Subcutaneous abdominal adipose tissue (tissue), 5 donors: ENCODE measurements around the gene SCAND1.

Source experiments
- H3K27ac ChIP-seq: one replicate; pipeline ENCODE4 v1.7.0; 2013; ENCODE audit warnings: low read depth, mild to moderate bottlenecking, inconsistent platforms, low read length, moderate library complexity
- H3K27me3 ChIP-seq, 5 donors: one replicate each; pipeline ENCODE4 v1.7.0; 2013; ENCODE audit warnings: low read length in 5 of 5, inconsistent platforms in 1 of 5; ENCODE audit not compliant: control insufficient read depth in 5 of 5, insufficient read depth in 4 of 5
- H3K36me3 ChIP-seq, 5 donors: one replicate each; pipeline ENCODE4 v1.7.0; 2013; ENCODE audit warnings: low read length in 5 of 5; ENCODE audit not compliant: control insufficient read depth in 5 of 5, insufficient read depth in 5 of 5
- H3K4me1 ChIP-seq, 5 donors: one replicate each; pipeline ENCODE4 v1.7.0; 2013; ENCODE audit warnings: low read length in 5 of 5, mild to moderate bottlenecking in 3 of 5, moderate library complexity in 1 of 5; ENCODE audit not compliant: control insufficient read depth in 5 of 5, insufficient read depth in 5 of 5
- H3K4me3 ChIP-seq, 5 donors: one replicate each; pipeline ENCODE4 v1.7.0; 2013; ENCODE audit warnings: low read length in 5 of 5, low read depth in 1 of 5
- H3K9ac ChIP-seq, 5 donors: one replicate each; pipeline ENCODE4 v1.7.0; 2013; ENCODE audit warnings: low read length in 5 of 5, mild to moderate bottlenecking in 4 of 5, moderate library complexity in 3 of 5
- H3K9me3 ChIP-seq, 5 donors: one replicate each; pipeline ENCODE4 v1.7.0; 2013; ENCODE audit warnings: low read length in 5 of 5; ENCODE audit not compliant: control insufficient read depth in 5 of 5
- donor health status: healthy.
- donor health status: healthy.
- donor health status: healthy.
- donor health status: healthy.
- donor health status: healthy.

The SCAND1 gene

DNA sequence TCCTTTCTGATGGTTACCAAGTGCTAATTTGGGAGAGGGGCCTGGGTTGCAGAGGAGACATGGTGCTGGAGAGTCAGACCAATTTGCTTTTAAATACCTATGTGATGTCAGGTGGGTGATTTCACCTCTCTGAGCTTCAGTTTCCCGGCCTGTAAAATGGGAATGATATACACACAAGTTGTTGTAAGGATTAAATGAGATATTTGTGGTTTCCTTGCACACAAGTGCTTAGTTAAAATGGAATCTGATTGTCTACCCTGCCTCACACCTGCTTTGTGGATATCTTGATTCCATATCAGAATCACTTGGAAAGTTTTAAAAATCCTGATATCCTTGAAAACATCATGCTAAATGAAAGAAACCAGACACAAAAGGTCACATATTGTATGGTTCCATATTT is 44.5 kb downstream of the SCAND1 start:
- peaks cover 8 to 40% (median 26%) of the 10 kb centered on the region in 5 donors for H3K36me3 ChIP-seq
- H3K4me1 ChIP-seq, result peaks cover 0 to 17% (median 0%) of the 10 kb centered on the region in 5 donors

DNA sequence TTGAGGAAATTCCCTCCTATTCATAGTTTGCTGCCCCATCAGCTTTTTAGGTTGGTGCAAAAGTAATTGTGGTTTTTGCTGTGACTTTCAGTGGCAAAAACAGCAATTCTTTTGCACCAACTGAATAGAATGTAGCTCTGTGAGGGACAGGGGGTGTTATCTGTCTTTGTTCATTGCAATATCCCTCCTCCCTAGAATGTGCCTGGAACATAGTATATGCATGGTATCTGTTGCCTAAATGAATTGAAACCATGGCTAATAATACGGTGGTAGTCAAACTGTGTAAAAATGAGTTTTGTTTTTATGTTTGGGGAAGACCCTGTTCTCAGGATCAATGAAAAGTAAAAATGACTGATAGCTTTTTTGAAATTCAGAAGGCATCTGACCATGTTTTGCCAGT is 45.1 kb downstream of the SCAND1 start:
- Histone ChIP-seq H3K4me3 (no peak overlapping the region), H3K27me3 (no peaks in the 10 kb centered on the region), H3K9ac (no peak overlapping the region), H3K4me1 (peaks cover 0 to 17% (median 0%) of the 10 kb centered on the region in 5 donors), H3K27ac (no peak overlapping the region), H3K9me3 (no peaks in the 10 kb centered on the region), H3K36me3 (peaks cover 6 to 36% (median 21%) of the 10 kb centered on the region in 5 donors)

More for the DNA sequence above, 44.5 kb downstream of the SCAND1 start:
- H3K4me3 ChIP-seq, result no peak overlapping the region
- no peaks in the 10 kb centered on the region for H3K9me3 ChIP-seq
- H3K27me3 ChIP-seq, result no peaks in the 10 kb centered on the region
- H3K27ac ChIP-seq, result no peak overlapping the region
- no peak overlapping the region for H3K9ac ChIP-seq

DNA sequence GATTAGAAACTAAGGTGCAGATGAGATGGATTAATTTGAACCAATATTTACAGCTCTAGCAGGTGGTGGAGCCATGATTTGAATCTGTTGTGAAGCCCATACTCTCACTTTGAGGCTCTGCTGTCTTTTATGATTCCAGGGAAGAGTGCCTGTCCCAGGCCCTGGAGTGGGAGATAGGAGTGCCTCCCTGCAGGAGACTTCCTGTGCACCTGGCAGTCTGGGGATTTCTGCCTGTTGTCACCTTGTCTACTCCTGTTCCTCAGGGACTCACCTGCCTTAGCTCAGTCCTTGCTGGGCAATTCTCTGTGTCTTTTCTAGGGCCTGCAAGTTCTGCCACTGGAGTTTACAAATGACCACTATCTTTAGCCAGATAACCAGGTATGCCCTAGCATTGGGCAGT is 46.3 kb downstream of the SCAND1 start:
- Histone ChIP-seq H3K9me3 (no peaks in the 10 kb centered on the region), H3K27ac (no peak overlapping the region), H3K36me3 (peaks cover 0 to 29% (median 14%) of the 10 kb centered on the region in 5 donors), H3K9ac (no peak overlapping the region), H3K27me3 (no peaks in the 10 kb centered on the region), H3K4me1 (peaks cover 0 to 17% (median 0%) of the 10 kb centered on the region in 5 donors), H3K4me3 (no peak overlapping the region)

DNA sequence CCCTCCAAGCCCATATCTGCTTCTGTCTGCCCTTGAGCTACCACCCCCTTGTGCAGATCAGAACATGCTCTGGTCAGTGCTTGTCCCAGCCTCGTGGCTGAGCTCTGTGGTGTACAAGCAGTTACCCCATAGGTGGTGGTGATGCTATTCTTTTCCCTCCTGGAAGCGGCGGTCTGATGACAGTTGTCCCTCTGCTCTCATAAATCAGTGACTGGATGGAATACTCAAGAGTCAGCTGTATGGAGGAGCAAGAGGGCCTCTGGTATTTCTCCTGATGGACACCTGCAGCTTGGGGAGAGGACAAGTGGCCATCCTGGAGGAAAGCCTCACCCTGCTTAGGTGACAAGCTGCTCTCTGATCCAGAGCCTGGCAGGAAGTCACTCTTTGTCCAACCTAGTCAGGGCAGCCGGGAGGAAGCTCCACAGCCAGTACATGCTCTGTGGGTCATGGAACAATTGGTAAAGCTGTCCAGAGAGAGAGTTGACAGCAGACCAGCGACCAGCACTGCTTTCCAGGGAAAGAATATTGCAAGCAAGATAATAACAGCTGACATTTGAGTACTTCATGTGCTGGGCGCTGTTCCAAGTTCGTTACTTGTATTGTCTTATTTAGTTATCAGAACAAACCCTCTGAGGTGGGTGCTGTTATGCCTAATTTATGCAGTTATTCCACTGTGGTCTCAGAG is 47.1 kb downstream of the SCAND1 start:
- H3K4me3 ChIP-seq, result no peak overlapping the region
- H3K9me3 ChIP-seq, result no peaks in the 10 kb centered on the region
- H3K27me3 ChIP-seq, result no peaks in the 10 kb centered on the region
- H3K4me1 ChIP-seq, result peaks cover 0 to 17% (median 0%) of the 10 kb centered on the region in 5 donors
- no peak overlapping the region for H3K9ac ChIP-seq
- H3K27ac ChIP-seq, result no peak overlapping the region
- peaks cover 0 to 28% (median 17%) of the 10 kb centered on the region in 5 donors for H3K36me3 ChIP-seq

DNA sequence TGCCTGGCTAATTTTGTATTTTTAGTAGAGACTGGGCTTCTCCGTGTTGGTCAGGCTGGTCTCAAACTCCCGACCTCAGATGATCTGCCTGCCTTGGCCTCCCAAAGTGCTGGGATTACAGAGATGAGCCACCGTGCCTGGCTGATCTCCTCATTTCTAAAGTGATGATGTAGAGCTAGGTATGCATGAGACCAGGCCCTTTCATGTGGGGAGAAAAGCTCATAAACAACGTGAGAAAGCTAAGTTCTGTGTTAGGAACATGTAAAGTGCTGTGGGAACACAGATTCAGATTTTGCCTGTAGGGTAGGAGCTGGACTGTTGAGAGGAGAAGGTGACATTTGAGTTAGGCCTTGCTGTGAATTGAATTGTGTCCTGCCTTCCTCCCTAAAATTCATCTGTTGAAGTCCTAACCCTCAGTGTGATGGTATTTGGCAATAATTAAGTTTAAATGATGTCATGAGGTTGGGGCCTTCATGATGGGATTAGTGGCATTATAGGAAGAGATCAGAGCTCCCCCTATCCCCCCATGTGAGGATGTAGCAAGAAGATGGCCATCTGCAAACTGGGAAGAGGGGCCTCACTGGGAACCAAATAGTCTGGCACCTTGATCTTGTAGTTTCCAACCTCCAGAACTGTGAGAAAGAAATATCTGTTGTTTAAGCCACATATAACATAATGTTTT is 49.2 kb downstream of the SCAND1 start:
- no peak overlapping the region for H3K4me3 ChIP-seq
- peaks cover 0 to 32% (median 11%) of the 10 kb centered on the region in 5 donors for H3K36me3 ChIP-seq
- no peaks in the 10 kb centered on the region for H3K9me3 ChIP-seq
- H3K4me1 ChIP-seq, result peaks cover 0 to 17% (median 0%) of the 10 kb centered on the region in 5 donors
- H3K27me3 ChIP-seq, result no peaks in the 10 kb centered on the region
- no peak overlapping the region for H3K27ac ChIP-seq
- no peak overlapping the region for H3K9ac ChIP-seq

DNA sequence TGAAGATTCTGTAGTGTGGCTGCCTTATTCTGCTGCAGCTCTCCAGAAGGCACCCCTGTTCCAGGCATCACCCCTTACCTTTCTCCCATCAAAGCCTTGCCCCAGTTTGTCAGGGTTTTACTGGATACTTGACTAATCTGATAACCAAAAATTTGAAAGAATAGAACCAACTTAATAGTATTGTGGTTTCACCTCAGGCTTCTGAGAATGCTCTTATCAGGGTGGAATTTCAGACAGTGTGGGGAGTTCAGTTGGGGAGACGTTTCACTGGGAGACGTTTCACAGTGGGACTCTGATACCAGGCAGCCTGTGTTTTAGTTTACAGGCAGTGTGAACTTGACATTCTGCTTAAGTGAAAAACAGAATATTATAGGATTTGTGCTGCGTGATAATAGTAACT is 50.5 kb downstream of the SCAND1 start:
- H3K9ac ChIP-seq, result no peak overlapping the region
- peaks cover 0 to 17% (median 0%) of the 10 kb centered on the region in 5 donors for H3K4me1 ChIP-seq
- H3K4me3 ChIP-seq, result no peak overlapping the region
- no peaks in the 10 kb centered on the region for H3K27me3 ChIP-seq
- H3K9me3 ChIP-seq, result no peaks in the 10 kb centered on the region
- H3K27ac ChIP-seq, result no peak overlapping the region
- H3K36me3 ChIP-seq, result peaks cover 0 to 38% (median 19%) of the 10 kb centered on the region in 5 donors
